Neural cell (in vitro differentiated cells): ENCODE results near the gene CUL2. TPM values are rescaled to one million over a fixed set of nuclear protein-coding genes. Genes with fewer than 3 reads are reported as not detected.

Source experiments
- H2AFZ ChIP-seq: fragments of 200-600, 300-800 bp; sonication (generic), shearing (Covaris generic); 2 replicates; pipeline ENCODE4 v1.6.0; 2014; ENCODE audit warnings: low read depth, mild to moderate bottlenecking, antibody characterized with exemption, low read length, moderate library complexity
- H3F3A ChIP-seq: fragments of 200-600 bp; shearing (Covaris generic); 2 replicates; pipeline ENCODE4 v1.6.1; 2016; ENCODE audit warnings: mild to moderate bottlenecking, moderate library complexity, mixed read lengths, antibody characterized with exemption, low read length; ENCODE audit not compliant: insufficient read depth, poor library complexity, severe bottlenecking
- H3K27ac ChIP-seq: fragments of 200-600, 300-800 bp; sonication (generic), shearing (Covaris generic); 2 replicates; pipeline ENCODE4 v1.5.1; 2014; ENCODE audit warnings: mild to moderate bottlenecking, low read length, moderate library complexity
- H3K27me3 ChIP-seq: fragments of 300-800, 200-600 bp; sonication (generic), shearing (Covaris generic); 2 replicates; pipeline ENCODE4 v1.6.0; 2014; ENCODE audit warnings: mild to moderate bottlenecking, low read depth, low read length, moderate library complexity; ENCODE audit not compliant: insufficient read depth
- H3K36me3 ChIP-seq: fragments of 300-800, 200-600 bp; sonication (generic), shearing (Covaris generic); 2 replicates; pipeline ENCODE4 v1.5.1; 2014; ENCODE audit warnings: mild to moderate bottlenecking, antibody characterized with exemption, low read length, moderate library complexity; ENCODE audit not compliant: insufficient read depth
- H3K4me2 ChIP-seq: fragments of 300-800, 200-600 bp; sonication (generic), shearing (Covaris generic); 2 replicates; pipeline ENCODE4 v1.6.0; 2014; ENCODE audit warnings: mild to moderate bottlenecking, low read length
- H3K4me3 ChIP-seq: fragments of 300-800, 200-600 bp; sonication (generic), shearing (Covaris generic); 2 replicates; pipeline ENCODE4 v1.5.1; 2014; ENCODE audit warnings: mild to moderate bottlenecking, low read length, moderate library complexity
- H3K79me2 ChIP-seq: fragments of 200-600 bp; shearing (Covaris generic); replicated peaks from 2 replicates; pipeline ENCODE4 v1.6.0; 2014; ENCODE audit warnings: mild to moderate bottlenecking, low read length, moderate library complexity; ENCODE audit not compliant: insufficient read depth
- H3K9ac ChIP-seq: fragments of 300-800, 200-600 bp; sonication (generic), shearing (Covaris generic); 2 replicates; pipeline ENCODE4 v1.6.1; 2016; ENCODE audit warnings: mild to moderate bottlenecking, low read length, mixed read lengths
- H3K9me2 ChIP-seq: fragments of 200-600 bp; shearing (Covaris generic); 2 replicates; pipeline ENCODE4 v1.6.1; 2016; ENCODE audit warnings: mild to moderate bottlenecking, low read length, mixed read lengths; ENCODE audit not compliant: insufficient read depth
- H3K9me3 ChIP-seq: fragments of 200-600, 300-800 bp; sonication (generic), shearing (Covaris generic); 2 replicates; pipeline ENCODE4 v1.6.1; 2016; ENCODE audit warnings: mild to moderate bottlenecking, mixed run types, low read length, moderate library complexity, mixed read lengths
- H4K20me1 ChIP-seq: fragments of 200-600 bp; shearing (Covaris generic); 2 replicates; pipeline ENCODE4 v1.6.1; 2016; ENCODE audit warnings: mild to moderate bottlenecking, mixed run types; ENCODE audit not compliant: insufficient read depth
- CTCF ChIP-seq: fragments of 450-650 bp; IDR thresholded peaks from 2 replicates; pipeline ENCODE4 v1.5.1; 2014; ENCODE audit warnings: antibody characterized with exemption, mild to moderate bottlenecking, moderate library complexity; ENCODE audit not compliant: poor library complexity, severe bottlenecking
- EP300 ChIP-seq: fragments of 450-650 bp; conservative IDR thresholded peaks from 2 replicates; pipeline ENCODE4 v1.6.1; 2014; ENCODE audit warnings: antibody characterized with exemption, mild to moderate bottlenecking, moderate library complexity; ENCODE audit not compliant: poor library complexity, severe bottlenecking
- EZH2 ChIP-seq: fragments of 200-600, 300-800 bp; shearing (Covaris generic), sonication (generic); IDR thresholded peaks from 2 replicates; pipeline ENCODE4 v1.6.1; 2014; ENCODE audit warnings: antibody characterized with exemption, low read length, borderline replicate concordance, mild to moderate bottlenecking; ENCODE audit not compliant: insufficient read depth, poor library complexity, severe bottlenecking
- MXI1 ChIP-seq: fragments of 450-650 bp; conservative IDR thresholded peaks from 2 replicates; pipeline ENCODE4 v1.6.1; 2014; ENCODE audit warnings: antibody characterized with exemption, mild to moderate bottlenecking; ENCODE audit not compliant: poor library complexity, severe bottlenecking
- POLR2AphosphoS5 ChIP-seq: IDR thresholded peaks from 2 replicates; pipeline ENCODE4 v1.6.1; 2012
- RAD21 ChIP-seq: fragments of 450-650 bp; conservative IDR thresholded peaks from 2 replicates; pipeline ENCODE4 v1.6.1; 2014; ENCODE audit warnings: antibody characterized with exemption, mild to moderate bottlenecking, moderate library complexity
- REST ChIP-seq: IDR thresholded peaks from 2 replicates; pipeline ENCODE4 v1.6.1; 2012; ENCODE audit warnings: borderline replicate concordance
- SMC3 ChIP-seq: fragments of 450-650 bp; conservative IDR thresholded peaks from 2 replicates; pipeline ENCODE4 v1.6.1; 2014; ENCODE audit warnings: antibody characterized with exemption, mild to moderate bottlenecking, moderate library complexity; ENCODE audit not compliant: poor library complexity
- TAF1 ChIP-seq: IDR thresholded peaks from 2 replicates; pipeline ENCODE4 v1.6.1; 2012; ENCODE audit warnings: low read depth
- polyA plus RNA-seq: library from polyadenylated mRNA; depleted of rRNA; stranded (reverse); fragments of >200 nt; gene quantifications from 2 replicates; pipeline ENCODE4 v1.2.3, GENCODE V29; 2014

Gene CUL2
- polyA plus RNA-seq, 1 donor from 2014 or later, result 40.5 TPM

- no peak overlapping the region for H2AFZ ChIP-seq
- H3K9me2 ChIP-seq, result no peaks in the 10 kb centered on the region
- TF ChIP-seq EZH2 (no peak), POLR2AphosphoS5 (no peak), SMC3 (no peak), EP300 (no peak), TAF1 (no peak), CTCF (no peak), RAD21 (no peak), MXI1 (no peak), REST (no peak)
- H3K9ac ChIP-seq, result no peak overlapping the region
- H3K27ac ChIP-seq, result no peak overlapping the region
- H3K27me3 ChIP-seq, result no peaks in the 10 kb centered on the region
- H3F3A ChIP-seq, result no peaks in the 10 kb centered on the region
- peaks cover 21% of the 10 kb centered on the region for H3K79me2 ChIP-seq
- H3K4me2 ChIP-seq, result no peak overlapping the region
- H4K20me1 ChIP-seq, result no peaks in the 10 kb centered on the region
- no peaks in the 10 kb centered on the region for H3K36me3 ChIP-seq
- no peak overlapping the region for H3K4me3 ChIP-seq
- H3K9me3 ChIP-seq, result no peaks in the 10 kb centered on the region
Observed at GRCh38 chr10:35092851-35093250, 2.7 kb upstream of the CUL2 start.

- Histone ChIP-seq H3K36me3 (no peaks in the 10 kb centered on the region), H3K27me3 (no peaks in the 10 kb centered on the region), H3K27ac (no peak overlapping the region), H3K4me2 (no peak overlapping the region), H2AFZ (no peak overlapping the region), H4K20me1 (no peaks in the 10 kb centered on the region), H3K79me2 (peaks cover 27% of the 10 kb centered on the region), H3K4me3 (no peak overlapping the region), H3F3A (no peaks in the 10 kb centered on the region), H3K9me2 (no peaks in the 10 kb centered on the region), H3K9me3 (no peaks in the 10 kb centered on the region), H3K9ac (no peak overlapping the region)
- TF ChIP-seq REST, result no peak
Observed at GRCh38 chr10:35091994-35092790, 2.1 kb upstream of the CUL2 start.
